ENCODE data around the gene PTPRT. TPM values are rescaled to one million over a fixed set of nuclear protein-coding genes. Genes with fewer than 3 reads are reported as not detected.

PTPRT gene
- total RNA-seq, 4 donors from 2014 or later, result under 0.01 to 2.1 TPM; not detected in 2

- TF ChIP-seq POLR2A (IDR thresholded peaks at IDR 0.05) (no peak), CTCF (IDR thresholded peaks at IDR 0.05) (no peak)
- intact Hi-C loops (cut with DNase I; ENCODE audit: low total_unique reads), result no loop called here
- H3K4me1 ChIP-seq, result no peaks in the 10 kb centered on the region
- H3K9me3 ChIP-seq, result no peaks in the 10 kb centered on the region
- H3K36me3 ChIP-seq, result no peaks in the 10 kb centered on the region
- no peak overlapping the region for H3K27ac ChIP-seq
- no peak for DNase-seq
- H3K27me3 ChIP-seq, result no peaks in the 10 kb centered on the region
- H3K4me3 ChIP-seq, result no peak overlapping the region
Measured at GRCh38 chr20:42373049-42373448, 816.7 kb downstream of the PTPRT start.

- TF ChIP-seq POLR2A (IDR thresholded peaks at IDR 0.05) (no peak), CTCF (IDR thresholded peaks at IDR 0.05) (no peak)
- H3K9me3 ChIP-seq, result no peaks in the 10 kb centered on the region
- intact Hi-C loops (cut with DNase I; ENCODE audit: low total_unique reads), result no loop called here
- no peaks in the 10 kb centered on the region for H3K36me3 ChIP-seq
- no peak overlapping the region for H3K27ac ChIP-seq
- H3K27me3 ChIP-seq, result no peaks in the 10 kb centered on the region
- DNase-seq, result no peak
- no peaks in the 10 kb centered on the region for H3K4me1 ChIP-seq
- H3K4me3 ChIP-seq, result no peak overlapping the region
Measured at GRCh38 chr20:42370075-42370474, 819.6 kb downstream of the PTPRT start.

DNA sequence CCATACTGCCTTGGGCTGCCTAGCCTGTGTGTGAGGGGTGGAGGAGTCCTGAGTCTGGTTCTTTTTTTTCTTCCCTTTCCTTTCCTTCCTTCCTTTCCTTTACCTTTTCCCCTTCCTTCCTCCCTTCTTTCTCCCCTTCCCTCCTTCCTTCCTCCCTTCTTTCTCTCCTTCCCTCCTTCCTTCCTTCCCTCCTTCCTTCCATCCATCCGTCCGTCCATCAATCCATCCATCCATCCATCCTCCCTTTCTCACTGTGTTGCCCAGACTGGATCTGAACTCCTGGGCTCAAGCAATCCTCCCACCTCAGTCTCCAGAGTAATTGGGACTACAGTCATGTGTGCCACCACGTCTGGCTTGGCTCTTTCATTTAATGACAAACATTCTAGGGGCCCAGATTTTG lies 820.8 kb downstream of the PTPRT start:
- H3K27ac ChIP-seq, result no peak overlapping the region
- no peaks in the 10 kb centered on the region for H3K9me3 ChIP-seq
- intact Hi-C loops (cut with DNase I; ENCODE audit: low total_unique reads), result no loop called here
- H3K4me3 ChIP-seq, result no peak overlapping the region
- DNase-seq, result no peak
- H3K36me3 ChIP-seq, result no peaks in the 10 kb centered on the region
- TF ChIP-seq POLR2A (IDR thresholded peaks at IDR 0.05), result no peak
- no peak for TF ChIP-seq CTCF (IDR thresholded peaks at IDR 0.05)
- H3K4me1 ChIP-seq, result no peaks in the 10 kb centered on the region
- H3K27me3 ChIP-seq, result no peaks in the 10 kb centered on the region

GRCh38 chr20:42366626-42367025 lies 823.1 kb downstream of the PTPRT start:
- no peak overlapping the region for H3K4me3 ChIP-seq
- TF ChIP-seq CTCF (IDR thresholded peaks at IDR 0.05), result no peak
- TF ChIP-seq POLR2A (IDR thresholded peaks at IDR 0.05), result no peak
- H3K9me3 ChIP-seq, result no peaks in the 10 kb centered on the region
- no peaks in the 10 kb centered on the region for H3K4me1 ChIP-seq
- no peaks in the 10 kb centered on the region for H3K27me3 ChIP-seq
- H3K27ac ChIP-seq, result no peak overlapping the region
- no peak for DNase-seq
- intact Hi-C loops (cut with DNase I; ENCODE audit: low total_unique reads), result no loop called here
- H3K36me3 ChIP-seq, result no peaks in the 10 kb centered on the region

DNA sequence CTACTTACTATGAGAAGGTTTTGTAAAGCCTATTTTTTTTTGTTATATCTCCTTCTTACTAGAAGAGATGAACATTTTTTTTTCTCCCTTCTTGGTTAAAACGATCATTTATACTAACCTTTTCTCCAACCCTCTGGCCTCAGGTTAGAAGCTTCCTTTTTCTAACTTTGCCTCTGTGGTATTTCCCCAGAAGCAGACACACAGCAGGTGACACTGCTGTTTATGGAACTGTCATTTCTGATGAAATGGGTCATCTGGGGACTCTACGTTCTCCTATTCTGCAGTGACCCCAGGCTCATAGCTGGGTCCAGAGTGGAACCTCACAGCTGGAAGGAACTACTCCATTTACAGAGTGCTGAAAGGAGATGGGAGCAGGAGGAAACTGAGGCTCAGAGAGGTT lies 825.3 kb downstream of the PTPRT start:
- intact Hi-C loops (cut with DNase I; ENCODE audit: low total_unique reads), result no loop called here

More for the DNA sequence above, 825.3 kb downstream of the PTPRT start:
- Histone ChIP-seq H3K27me3 (no peaks in the 10 kb centered on the region), H3K4me3 (no peak overlapping the region), H3K36me3 (no peaks in the 10 kb centered on the region), H3K9me3 (no peaks in the 10 kb centered on the region), H3K4me1 (no peaks in the 10 kb centered on the region), H3K27ac (no peak overlapping the region)
- DNase-seq, result no peak
- TF ChIP-seq POLR2A (IDR thresholded peaks at IDR 0.05) (no peak), CTCF (IDR thresholded peaks at IDR 0.05) (no peak)

Data from uterus (tissue), 4 donors.